Measurements from ENCODE around the gene TOP3A.
A peak's percentile ranks its signal among the peaks of the same experiment; 100 is the strongest.

The TOP3A gene

DNA sequence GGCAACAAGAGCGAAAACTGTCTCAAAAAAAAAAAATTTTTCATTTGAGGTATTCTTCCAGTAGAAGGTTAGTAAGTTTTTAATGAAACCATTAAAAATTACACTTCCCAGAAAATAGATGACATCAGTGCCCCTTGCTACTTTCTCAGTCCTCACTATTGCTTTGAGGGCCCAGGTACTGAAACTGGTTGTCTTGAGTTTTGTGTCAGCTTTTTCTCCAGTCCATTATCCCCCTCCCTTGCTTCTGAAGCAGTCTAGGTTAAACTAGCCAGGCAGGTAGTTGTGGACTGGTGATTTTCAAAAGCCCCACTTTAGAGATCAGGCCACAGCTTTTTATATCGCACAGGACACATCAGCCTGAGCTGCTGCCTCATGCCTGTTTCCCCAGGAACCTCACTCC lies 11.2 kb upstream of the TOP3A start:
- no peak for DNase-seq
- peaks cover 24% of the 10 kb centered on the region for H3K36me3 ChIP-seq (replicated peaks)
- TF ChIP-seq CTCF (IDR thresholded peaks at IDR 0.05; ENCODE audit: low read depth, low read length, missing control alignments), result no peak
- in situ Hi-C loops (cut with HindIII; ENCODE audit: low pct_ligation_motif_present, low sequenced_read_pairs), result no loop called here
- no peaks in the 10 kb centered on the region for H3K27me3 ChIP-seq (replicated peaks)
- no peak overlapping the region for H3K4me3 ChIP-seq (ENCODE audit: low read depth, low read length)
- H3K27ac ChIP-seq, result no peak overlapping the region

DNA sequence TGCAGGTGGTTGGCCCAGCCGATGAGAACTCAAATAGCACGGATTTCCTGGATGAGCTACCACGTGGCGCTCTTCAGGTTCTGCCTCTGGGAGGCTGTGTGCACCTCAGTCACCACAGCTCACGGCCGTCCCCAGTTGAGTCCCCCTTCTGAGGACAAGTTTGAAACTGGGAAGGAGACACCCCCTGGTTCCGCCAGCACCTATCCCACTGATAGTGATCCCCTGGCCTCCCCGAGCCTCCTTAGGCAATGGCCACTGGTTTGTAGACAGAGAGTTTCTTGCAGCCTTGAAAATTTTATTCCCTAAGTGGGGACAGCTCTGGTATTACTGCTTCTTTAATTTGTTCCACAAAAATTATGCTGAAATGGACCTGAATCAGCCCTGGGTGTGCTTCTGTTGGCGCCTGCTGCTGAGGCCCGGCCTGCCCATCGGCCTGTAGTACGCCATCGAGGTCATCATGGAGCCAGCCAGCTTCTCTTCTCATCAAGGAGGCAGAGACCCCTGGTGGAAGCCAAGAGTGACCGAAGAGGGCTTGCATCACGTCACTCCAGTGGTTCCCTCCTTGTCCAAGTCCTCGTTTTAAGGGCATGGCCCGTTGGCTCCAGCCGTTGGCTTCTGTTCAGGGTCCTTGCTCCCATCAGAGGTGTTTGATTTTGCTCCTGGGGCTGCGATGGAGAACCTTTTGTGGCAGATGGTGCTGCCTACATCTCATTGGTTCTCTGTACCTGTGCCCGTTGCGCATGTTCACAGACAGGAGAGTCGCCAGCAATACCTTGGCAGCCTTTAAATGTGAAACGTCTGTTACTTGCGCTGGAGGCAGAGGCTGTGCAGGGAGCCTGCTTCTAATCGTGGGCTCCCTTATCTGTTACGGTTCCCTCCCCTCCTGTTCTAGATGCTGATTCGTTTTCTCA lies 9.6 kb upstream of the TOP3A start:
- in situ Hi-C loops (cut with HindIII; ENCODE audit: low pct_ligation_motif_present, low sequenced_read_pairs), result no loop called here
- peaks cover 24% of the 10 kb centered on the region for H3K36me3 ChIP-seq (replicated peaks)

DNA sequence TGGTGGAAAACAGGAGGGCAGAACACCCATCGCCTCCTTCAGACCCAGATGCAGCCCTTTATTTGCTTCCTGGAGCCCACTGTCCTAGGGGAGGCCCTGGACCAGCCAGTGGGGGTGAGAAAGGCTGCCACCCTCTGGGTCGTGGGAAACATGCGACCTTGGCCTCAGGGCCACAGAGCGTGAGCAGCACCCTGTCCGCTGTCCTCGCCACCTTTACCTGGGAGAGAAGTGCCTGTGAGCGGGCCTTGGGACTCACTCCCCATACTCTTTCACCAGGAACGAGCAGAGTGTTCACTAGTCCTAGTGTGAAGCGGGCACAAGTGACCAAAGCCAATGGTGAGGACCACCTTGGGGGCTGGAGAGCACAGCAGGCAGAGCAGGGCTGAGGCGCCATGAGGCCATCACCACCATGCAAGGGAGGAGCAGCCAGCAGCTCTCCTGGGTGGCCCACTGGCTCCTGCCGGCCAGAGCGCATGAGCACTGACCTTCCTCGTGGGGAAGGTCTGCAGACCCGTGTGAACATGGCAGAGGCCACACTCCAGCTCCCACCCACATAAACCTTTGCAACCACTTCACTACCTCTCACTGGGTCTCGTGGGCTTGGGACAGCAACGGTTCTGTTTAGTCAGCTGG lies 8.8 kb upstream of the TOP3A start:
- TF ChIP-seq CTCF (IDR thresholded peaks at IDR 0.05; ENCODE audit: low read depth, low read length, missing control alignments), result no peak
- H3K27me3 ChIP-seq (replicated peaks), result no peaks in the 10 kb centered on the region
- no peak for DNase-seq
- no peak overlapping the region for H3K4me3 ChIP-seq (ENCODE audit: low read depth, low read length)
- H3K27ac ChIP-seq, result no peak overlapping the region
- peaks cover 24% of the 10 kb centered on the region for H3K36me3 ChIP-seq (replicated peaks)
- in situ Hi-C loops (cut with HindIII; ENCODE audit: low pct_ligation_motif_present, low sequenced_read_pairs), result no loop called here

More for the DNA sequence above, 9.6 kb upstream of the TOP3A start:
- H3K27ac ChIP-seq, result no peak overlapping the region
- no peaks in the 10 kb centered on the region for H3K27me3 ChIP-seq (replicated peaks)
- peak; percentile 8 for TF ChIP-seq CTCF (IDR thresholded peaks at IDR 0.05; ENCODE audit: low read depth, low read length, missing control alignments)
- no peak for DNase-seq
- H3K4me3 ChIP-seq (ENCODE audit: low read depth, low read length), result no peak overlapping the region

GRCh38 chr17:18323007-18323406 lies 8.2 kb upstream of the TOP3A start:
- in situ Hi-C loops (cut with HindIII; ENCODE audit: low pct_ligation_motif_present, low sequenced_read_pairs), result no loop called here
- no peak overlapping the region for H3K4me3 ChIP-seq (ENCODE audit: low read depth, low read length)
- H3K36me3 ChIP-seq (replicated peaks), result peaks cover 24% of the 10 kb centered on the region
- no peak for DNase-seq
- H3K27ac ChIP-seq, result no peak overlapping the region
- peak; percentile 28 for TF ChIP-seq CTCF (IDR thresholded peaks at IDR 0.05; ENCODE audit: low read depth, low read length, missing control alignments)
- H3K27me3 ChIP-seq (replicated peaks), result no peaks in the 10 kb centered on the region

- in situ Hi-C loops (cut with HindIII; ENCODE audit: low pct_ligation_motif_present, low sequenced_read_pairs), result no loop called here
- DNase-seq, result no peak
- Histone ChIP-seq H3K27ac (no peak overlapping the region), H3K36me3 (replicated peaks) (peaks cover 24% of the 10 kb centered on the region), H3K27me3 (replicated peaks) (no peaks in the 10 kb centered on the region), H3K4me3 (ENCODE audit: low read depth, low read length) (no peak overlapping the region)
- no peak for TF ChIP-seq CTCF (IDR thresholded peaks at IDR 0.05; ENCODE audit: low read depth, low read length, missing control alignments)
Measured at GRCh38 chr17:18322522-18322921, 7.7 kb upstream of the TOP3A start.

Measured in brain microvascular endothelial cell (primary cell).